HG03064 (cell line): ENCODE results near the gene GSTM4.
A peak's percentile ranks its signal among the peaks of the same experiment; 100 is the strongest.

Experiments
- ATAC-seq: cut with Tn5 transposase; IDR thresholded peaks from one replicate; pipeline ENCODE4 v1.9.1; 2021; ENCODE audit warnings: low read depth; ENCODE audit not compliant: unreplicated experiment

GSTM4 gene

GRCh38 chr1:109636201-109636952 lies 19.5 kb upstream of the GSTM4 start:
- no peak for ATAC-seq

- ATAC-seq = no peak
Observed at GRCh38 chr1:109637446-109637845, 18.5 kb upstream of the GSTM4 start.

DNA sequence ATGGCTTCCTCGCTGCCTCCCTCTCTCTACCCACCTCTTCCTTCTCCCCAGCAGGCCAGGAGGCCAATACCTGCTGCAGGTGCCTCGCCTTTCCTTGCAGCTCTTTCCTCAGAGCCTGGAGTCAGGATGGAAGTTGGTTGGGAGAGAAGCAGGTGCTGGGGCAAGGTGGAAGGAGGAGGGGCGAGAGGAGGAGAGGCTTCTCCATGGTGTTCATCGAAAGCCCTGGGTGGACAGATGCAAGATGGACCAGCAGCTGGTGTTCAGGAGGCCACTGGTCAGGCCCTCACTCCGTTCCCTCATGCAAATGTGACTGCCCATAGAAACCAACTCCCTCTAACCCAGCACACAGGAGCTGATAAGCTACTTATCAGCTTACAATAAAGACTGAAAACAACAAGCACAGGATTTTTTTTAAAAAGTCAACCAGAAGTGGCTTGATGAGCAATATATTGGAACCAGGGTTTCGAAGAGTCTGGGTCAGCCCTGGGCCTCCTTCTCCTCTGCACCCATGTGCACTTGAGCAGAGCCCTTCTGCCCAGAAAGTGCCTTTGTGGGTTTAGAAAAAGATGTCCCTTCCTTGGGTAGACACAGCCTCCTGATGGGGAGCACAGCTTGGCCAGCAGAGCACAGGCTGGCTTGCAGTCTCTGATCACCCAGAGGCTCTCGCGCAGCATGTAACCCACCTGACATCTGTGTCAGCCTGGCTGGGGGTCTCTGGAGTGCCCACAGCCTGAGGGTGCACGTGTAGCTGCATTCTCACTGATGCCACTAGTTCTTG lies 16.6 kb upstream of the GSTM4 start:
- ATAC-seq = no peak

GRCh38 chr1:109639841-109640184 lies 16.1 kb upstream of the GSTM4 start:
- no peak for ATAC-seq

GRCh38 chr1:109640285-109640865 lies 15.5 kb upstream of the GSTM4 start:
- no peak for ATAC-seq

DNA sequence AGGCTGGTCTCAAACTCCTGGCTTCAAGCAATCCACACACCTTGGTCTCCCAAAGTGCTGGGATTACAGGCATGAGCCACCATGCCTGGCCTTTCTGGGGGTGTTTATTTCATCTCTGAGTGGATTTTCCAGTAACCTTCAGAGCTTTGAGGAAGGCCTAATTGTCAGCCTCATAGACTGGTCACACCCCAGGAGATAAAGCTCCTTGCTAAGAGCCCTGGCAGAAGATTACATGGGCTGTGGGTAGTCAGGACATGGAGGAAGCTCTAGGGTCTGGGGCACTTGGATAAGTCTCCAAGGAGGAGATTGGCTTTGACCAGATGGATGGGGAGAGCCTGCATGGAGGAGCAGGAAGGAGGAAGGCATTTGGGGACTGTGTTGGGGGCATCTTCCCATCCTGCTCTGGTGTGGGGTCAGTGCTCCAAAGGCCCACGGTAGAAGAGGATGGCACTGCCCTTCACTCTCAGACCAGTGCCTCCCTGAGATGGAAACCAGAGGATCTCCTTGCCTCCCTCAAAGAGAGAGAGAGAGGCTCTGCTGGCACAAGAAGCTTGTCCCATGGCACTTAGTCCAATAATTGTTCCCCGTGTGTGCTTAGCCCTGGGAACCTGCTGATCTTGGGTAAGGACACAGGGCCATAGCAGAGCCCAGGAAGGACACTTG lies 14.7 kb upstream of the GSTM4 start:
- ATAC-seq = no peak

- no peak for ATAC-seq
Observed at GRCh38 chr1:109641861-109642260, 14.0 kb upstream of the GSTM4 start.

DNA sequence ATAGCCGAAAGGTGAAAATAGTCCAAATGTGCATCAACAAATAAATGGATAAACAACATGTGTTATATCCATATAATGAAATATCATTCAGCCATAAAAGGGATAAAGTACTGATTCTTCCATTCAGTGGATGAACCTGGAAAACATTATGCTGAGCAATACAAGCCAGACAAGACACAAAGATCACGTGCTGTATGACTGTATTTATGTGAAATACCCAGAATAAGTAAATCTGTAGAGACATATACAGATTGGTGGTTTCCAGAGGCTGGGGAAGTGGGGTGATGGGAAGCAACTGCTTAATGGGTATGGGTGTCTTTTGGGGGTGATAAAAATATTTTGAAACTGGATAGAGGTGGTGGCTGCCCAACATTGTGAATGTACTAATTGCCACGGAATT lies 13.3 kb upstream of the GSTM4 start:
- no peak for ATAC-seq

- ATAC-seq = peak; percentile 84
Observed at GRCh38 chr1:109643385-109644230, 12.3 kb upstream of the GSTM4 start.

DNA sequence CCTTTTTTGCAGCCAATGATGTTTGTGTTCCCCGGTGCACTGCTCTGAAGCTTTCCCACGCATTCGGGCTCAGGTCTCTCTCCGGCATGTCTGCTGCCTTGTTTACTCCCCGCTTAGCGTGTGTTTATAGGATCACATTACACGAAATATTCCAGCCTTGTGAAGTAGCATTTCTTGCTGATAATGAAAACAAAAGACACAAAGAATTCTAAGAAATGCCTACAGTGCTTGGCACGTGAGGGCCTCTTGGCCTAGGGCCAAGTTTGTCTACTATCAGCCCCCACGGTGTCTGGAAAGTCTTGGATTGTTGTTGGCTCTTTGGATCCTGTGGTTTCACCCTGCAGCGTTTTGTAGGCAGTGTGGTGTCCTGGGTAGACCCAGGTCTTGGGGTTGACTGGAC lies 11.2 kb upstream of the GSTM4 start:
- ATAC-seq = no peak

DNA sequence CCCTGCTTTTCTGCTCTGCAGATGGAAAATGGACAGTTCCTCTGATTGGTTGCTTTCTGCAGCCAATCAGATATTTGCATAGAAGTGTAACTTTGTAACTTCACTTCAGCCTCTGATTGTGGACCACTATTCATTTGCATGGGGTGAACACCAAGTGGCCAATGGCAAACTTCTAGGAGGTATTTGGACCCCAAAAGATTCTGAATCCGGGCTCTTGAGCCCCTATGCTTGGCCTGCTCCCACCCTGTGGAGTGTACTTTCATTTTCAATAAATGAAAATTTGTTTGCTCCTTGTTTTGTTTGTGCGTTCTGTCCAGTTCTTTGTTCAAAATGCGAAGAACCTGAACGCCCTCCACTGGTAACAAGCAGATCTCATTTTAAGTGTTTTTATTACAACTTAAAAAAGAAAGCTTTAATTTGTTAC lies 6.4 kb upstream of the GSTM4 start:
- no peak for ATAC-seq

- ATAC-seq = no peak
Observed at GRCh38 chr1:109650609-109651008, 5.3 kb upstream of the GSTM4 start.

GRCh38 chr1:109652402-109652801 lies 3.5 kb upstream of the GSTM4 start:
- no peak for ATAC-seq

GRCh38 chr1:109653306-109653705 lies 2.6 kb upstream of the GSTM4 start:
- ATAC-seq = no peak

DNA sequence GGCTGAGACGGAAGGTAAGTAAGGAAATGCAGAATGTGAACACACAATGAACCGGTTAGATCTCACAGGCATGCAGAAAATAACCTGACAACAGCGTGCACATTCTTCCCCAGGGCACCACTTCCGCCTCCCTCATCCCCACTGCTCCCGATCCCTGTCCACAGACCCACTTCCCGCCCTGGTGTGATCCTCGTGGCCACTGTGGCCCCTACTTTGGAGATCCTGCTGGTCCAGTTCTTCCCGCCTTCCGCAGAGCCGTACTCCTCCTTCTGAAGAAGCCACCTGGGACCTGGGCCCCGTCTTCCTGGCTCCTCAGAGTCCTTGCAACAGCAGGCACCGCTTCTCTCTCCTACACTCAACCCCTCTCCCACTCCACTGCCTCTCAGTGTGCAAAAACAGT lies 1.4 kb upstream of the GSTM4 start:
- no peak for ATAC-seq

DNA sequence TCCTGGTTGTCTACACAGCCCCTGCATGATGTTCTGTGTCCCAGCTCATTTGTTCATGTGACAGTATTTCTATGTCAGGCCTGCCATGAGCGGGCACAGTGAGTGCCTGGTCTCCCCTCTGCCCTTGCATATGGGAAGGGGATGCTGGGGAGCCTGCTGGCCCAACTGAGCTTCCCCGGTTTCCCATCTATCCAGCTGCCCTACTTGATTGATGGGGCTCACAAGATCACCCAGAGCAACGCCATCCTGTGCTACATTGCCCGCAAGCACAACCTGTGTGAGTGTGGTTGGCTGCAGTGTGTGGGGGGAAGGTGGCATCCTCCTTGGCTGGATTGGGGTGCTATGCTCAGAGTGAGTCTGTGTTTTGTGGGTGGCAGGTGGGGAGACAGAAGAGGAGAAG lies 1.5 kb downstream of the GSTM4 start:
- no peak for ATAC-seq

DNA sequence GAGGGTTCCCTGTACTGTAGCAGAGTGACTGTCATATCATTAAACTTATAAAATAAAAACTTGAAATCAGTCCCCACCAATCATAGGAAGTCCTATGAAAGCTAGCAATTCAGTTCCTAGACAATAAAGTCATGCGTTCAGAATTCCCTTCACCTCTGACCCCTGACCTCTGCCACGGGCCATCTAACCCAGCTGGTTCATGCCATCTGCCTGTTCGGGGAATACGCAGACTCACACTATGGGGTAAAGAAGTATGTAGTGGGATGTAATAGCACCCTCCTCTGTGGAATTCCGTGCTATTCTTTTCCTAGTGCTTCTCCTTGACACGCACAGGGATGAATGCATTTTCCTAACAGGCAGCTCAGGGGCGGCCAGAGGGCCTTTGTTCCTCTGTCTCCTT lies 2.1 kb downstream of the GSTM4 start:
- ATAC-seq = no peak

DNA sequence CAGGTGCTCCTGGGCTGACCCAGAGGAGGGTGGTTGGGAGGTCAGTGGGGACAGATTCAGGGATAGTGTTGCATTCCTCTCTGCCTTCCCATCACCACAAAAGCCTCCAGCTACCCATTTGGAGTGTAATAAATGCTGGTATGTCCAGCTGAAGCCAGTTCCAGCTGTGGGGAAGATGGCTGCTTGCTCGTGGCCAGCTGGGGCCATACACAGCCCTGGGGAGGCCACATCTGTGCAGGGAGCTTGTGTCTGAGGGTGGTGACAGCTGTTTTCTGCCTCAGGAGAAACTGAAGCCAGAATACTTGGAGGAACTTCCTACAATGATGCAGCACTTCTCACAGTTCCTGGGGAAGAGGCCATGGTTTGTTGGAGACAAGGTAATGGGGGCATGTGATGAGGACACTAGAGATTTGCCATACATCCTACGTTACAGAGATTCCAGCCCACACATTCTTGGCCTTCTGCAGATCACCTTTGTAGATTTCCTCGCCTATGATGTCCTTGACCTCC lies 2.7 kb downstream of the GSTM4 start:
- no peak for ATAC-seq

- ATAC-seq = no peak
Observed at GRCh38 chr1:109659145-109659544, 3.2 kb downstream of the GSTM4 start.

- ATAC-seq = no peak
Observed at GRCh38 chr1:109659997-109660690, 4.2 kb downstream of the GSTM4 start.
